Stimulated activated CD4-positive, alpha-beta T cell treated with anti-CD3 and anti-CD28 coated beads, Interleukin-2, amount 100 ng/mL, for 48 hours (primary cell): ENCODE results near the gene RGR.

ENCODE experiments used
- DNase-seq, 2 donors: peaks; one replicate each; pipeline ENCODE4 v3.0.0-alpha.2; 2020

The RGR gene, protein sequence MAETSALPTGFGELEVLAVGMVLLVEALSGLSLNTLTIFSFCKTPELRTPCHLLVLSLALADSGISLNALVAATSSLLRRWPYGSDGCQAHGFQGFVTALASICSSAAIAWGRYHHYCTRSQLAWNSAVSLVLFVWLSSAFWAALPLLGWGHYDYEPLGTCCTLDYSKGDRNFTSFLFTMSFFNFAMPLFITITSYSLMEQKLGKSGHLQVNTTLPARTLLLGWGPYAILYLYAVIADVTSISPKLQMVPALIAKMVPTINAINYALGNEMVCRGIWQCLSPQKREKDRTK

DNA sequence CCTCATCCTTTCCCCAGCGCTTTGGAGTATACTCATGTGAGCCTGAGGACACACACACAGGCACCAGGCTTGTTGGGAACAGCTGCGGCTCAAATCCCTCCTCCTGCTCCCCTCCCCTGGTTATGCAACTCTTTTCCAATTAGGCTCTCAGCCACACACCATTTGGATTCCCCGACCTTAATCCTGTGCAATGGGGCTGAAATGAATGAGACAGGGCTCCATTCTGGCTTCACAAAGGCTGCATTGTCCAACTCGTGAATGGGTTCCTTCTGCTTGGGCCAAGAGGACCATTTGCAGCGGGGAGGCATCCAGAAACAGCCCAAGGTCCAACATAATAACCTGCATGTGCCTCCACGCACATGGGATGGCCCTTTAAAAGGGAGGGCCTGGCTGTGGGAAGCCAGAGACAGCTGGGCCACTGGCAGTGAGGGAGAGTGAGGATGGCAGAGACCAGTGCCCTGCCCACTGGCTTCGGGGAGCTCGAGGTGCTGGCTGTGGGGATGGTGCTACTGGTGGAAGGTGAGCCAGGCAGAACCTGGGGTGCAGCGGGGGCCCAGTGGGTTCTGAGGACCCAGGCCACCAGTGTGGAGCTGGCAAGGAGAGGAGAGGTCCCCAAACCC, at the start of gene RGR:
Gene RGR, plus strand, starts transcription at position 403 of the 620 bp plus-strand sequence. Its CDS starts 38 bp downstream, at position 441.
- DNase-seq: no peak

- DNase-seq: no peak
These were observed 48.8 kb upstream of the RGR start for GRCh38 chr10:84196083-84196482.

GRCh38 chr10:84196941-84197340, 47.9 kb upstream of the RGR start:
- no peak for DNase-seq

DNA sequence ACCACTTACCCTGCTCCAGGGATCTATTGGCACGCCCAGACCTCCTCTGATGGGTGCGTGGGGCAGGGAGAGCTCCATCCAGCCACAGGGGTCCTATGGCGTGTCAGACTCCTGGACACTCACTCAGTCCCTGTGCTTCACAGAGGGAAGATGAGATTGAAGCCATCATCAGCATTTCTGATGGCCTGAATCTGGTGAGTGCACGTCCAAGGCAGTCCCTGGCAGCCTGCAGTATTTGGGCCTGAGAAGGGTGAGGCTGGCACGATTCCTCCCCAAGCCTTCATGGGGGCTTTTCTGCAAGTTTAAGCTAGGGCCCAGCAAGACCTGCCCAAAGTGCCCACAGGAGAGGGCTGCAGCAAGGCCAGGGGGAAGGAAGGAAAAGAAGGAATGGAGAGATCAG, 47.2 kb upstream of the RGR start:
- no peak for DNase-seq

DNA sequence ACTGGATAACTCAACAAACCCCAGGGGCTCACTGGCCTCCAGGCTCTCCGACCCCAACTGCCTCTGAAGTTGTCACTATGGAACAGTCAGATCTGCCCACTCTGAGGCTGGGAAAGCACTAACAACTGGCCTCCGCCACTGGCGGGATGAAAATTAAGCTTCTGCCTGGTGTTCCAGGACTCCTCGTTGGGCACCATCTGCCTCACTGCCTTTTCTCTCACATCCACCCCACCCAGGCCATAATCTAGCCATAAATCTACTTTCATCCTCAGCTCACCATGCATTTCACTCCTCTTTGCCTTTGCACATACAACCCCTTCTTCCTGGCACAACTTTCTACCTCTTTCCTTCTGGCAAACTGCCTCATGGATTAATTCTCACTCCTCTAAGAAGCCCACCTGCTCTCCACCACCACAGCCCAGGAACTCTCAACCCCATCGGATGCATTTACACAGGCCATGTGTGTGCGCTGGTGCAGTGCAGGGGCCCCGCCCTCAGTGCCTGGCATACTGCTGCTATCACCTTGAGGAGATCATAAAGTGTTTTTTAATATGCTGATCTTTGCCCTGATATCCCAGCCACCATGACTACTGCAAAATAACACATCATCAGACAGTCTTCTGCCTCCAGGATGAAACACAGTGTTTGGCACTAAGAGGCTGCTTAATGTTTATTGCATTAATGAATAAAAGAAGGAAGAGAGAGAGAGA, 46.5 kb upstream of the RGR start:
- no peak for DNase-seq

DNA sequence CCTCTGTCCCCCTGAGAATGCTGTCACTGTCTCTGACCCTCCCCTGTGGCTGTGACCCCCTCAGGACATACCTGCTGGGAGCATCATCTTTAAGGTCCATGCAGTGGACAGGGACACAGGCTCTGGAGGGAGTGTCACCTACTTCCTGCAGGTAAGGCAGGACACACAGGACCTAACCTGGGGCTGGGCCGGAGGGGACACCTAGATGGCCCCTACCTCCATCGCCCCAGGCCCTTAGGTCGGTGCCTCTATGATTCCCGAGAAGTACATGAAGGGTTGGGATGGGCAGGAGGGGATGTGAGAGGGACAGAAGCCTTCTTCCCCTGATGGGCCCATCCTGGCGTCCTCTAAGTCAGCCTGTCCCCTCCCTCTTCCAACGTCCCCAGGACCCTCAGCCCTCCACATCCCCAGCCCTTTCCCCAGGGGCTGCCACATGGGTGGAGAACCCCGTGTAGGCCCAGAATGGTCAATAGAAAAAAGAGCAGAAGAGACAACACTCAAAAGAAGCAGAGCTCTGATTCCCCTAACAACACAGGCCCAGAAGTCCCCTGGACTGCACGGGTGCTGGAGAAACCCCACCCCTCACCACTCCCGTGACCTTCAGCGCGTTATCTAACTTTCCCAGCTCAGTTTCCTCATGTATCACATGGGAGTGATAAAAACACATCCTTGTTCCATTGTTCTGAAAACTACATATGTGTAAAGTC, 44.2 kb upstream of the RGR start:
- DNase-seq: no peak

DNA sequence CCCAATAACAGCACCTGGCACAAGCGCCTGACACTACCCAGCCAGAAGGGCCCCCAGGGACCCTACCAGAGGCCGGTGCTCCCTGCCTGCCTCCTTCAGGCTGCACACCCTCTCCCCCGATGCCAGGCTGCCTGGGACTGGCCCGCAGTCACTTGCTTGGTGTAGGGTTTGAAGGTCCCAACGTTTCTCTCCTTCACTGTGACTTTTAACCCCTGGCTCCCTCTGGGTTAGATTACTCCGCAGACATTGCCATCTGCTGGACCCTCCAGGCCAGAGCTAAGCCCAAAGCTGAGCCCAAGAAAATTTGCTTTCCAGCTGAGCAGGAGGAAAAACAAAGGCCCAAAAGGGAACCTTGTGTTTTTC, 43.6 kb upstream of the RGR start:
- no peak for DNase-seq

DNA sequence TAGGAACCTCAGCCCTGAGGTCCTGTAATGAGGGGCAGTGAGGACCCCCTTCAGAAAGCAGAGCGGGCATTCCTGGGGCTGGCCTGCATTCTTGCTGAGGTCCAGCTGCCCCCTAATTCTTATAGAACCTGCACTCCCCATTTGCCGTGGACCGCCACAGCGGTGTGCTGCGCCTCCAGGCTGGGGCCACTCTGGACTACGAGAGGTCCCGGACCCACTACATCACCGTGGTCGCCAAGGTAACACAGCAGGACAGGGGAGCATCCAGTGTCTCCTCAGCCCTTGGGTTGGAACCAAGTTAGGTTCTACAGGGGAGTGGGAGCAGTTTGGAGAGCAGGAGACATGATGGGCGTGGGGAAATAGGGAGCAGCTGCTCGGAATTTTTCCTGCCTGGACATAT, 43.2 kb upstream of the RGR start:
- DNase-seq: no peak

GRCh38 chr10:84202349-84202748, 42.5 kb upstream of the RGR start:
- DNase-seq: no peak

GRCh38 chr10:84204122-84204521, 40.7 kb upstream of the RGR start:
- DNase-seq: no peak

DNA sequence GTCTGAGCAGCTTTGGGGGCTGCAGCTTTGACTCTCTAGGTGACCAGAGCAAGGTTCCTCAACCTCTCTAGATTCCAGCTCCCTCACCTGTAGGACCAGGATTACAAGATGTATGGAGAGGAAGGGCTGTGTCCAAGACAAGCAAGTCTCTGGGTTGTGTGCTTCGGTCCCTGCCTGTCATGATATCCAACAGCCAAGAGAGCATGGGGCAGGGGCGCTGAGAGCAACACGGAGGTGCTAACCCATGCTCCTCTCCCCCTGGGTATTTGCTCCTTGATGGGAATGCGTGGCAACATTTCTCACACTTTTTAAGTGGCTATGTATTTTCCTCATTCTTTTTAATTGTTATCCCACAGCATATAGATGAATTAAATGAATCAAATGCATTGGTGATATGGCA, 40.2 kb upstream of the RGR start:
- no peak for DNase-seq

DNA sequence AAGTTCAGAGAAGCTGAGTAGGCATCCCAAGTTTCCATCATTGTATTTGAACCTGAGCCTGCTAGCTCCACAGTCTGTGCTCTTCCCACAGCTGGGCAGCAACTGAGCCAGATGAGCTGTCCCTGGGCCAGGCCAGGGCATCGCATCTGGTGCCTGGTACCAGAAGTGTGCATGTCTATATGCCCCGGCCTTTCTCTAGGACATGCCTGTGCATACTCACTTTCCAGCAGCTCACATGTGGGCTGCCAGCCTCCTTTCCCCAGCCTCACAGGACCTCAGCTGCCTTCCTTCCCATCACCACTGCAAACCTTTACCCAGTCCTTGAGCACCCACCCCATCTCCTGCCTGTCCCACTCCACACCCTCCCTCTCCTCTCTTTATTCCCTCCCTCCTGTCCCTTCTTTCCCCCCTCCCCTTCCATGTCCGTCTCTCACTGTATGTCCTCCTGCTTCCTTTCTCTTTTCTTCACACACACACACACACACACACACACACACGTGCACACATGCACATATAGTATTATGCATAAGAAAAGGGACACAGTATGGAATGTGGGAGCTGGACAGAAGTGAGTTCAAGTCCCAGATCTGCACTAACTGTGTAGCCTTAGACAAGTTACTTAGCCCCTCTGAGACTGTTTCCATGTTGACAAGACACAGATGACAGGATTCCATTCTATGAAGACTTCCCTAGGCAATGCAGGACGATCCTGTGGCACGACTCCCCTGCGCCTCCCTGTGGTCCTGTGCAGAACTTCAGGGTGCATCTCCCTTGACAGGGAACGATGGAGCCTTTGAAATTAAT, 39.6 kb upstream of the RGR start:
- peak; percentile 63 to 72 for DNase-seq

DNA sequence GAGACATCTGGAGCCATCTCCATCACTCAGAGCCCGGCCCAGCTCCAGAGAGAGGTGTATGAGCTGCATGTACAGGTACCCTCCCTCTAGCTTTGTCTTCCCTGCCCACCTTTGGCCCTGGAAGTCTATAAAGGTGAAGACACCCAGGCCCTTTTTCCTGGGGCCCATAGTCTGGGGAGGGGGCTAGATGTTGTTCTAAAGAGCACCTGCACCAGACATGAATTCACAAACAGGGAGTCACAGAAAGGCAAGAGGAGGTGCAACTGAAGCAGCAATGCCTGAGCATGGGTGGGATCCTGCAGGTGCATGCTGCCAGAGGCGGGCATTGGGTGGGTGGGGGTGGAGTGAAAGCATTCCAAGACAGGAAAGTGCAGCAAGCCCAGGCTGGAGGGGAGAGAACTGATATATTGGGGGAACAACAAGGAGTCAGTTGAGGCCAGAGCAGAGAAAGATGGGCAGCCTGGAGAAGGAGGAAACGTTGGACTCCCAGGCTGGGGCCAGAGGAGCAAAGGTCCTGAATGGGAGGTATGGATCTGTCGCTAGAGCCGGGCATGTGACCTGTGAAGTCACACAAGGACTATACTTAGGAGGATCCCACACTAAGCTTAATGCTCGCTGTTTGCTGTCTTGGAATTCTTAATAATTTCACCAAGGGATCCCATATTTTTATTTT, 38.9 kb upstream of the RGR start:
- DNase-seq: no peak

- DNase-seq: no peak
These were observed 36.8 kb upstream of the RGR start for GRCh38 chr10:84208023-84208422.

GRCh38 chr10:84211566-84211965, 33.3 kb upstream of the RGR start:
- DNase-seq: no peak

DNA sequence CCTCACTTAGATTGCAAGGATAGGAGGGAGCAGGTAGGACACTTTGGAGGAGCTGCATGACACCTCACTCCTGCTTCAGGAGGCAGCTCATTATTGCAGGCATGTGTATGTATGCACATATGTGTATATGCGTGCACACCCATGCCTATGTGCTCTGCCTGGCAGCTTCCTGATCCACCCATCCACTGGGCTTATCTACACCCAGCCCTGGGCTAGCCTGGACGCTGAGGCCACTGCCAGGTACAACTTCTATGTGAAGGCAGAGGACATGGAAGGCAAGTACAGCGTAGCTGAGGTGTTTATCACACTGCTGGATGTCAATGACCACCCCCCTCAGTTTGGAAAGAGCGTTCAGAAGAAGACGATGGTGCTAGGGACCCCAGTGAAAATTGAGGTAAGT, 32.8 kb upstream of the RGR start:
- no peak for DNase-seq

- DNase-seq: no peak
These were observed 31.8 kb upstream of the RGR start for GRCh38 chr10:84213076-84213475.

GRCh38 chr10:84214046-84214572, 30.7 kb upstream of the RGR start:
- DNase-seq: no peak

GRCh38 chr10:84214612-84215235, 30.1 kb upstream of the RGR start:
- peak; percentile 44 to 54 for DNase-seq

GRCh38 chr10:84216834-84217233, 28.0 kb upstream of the RGR start:
- DNase-seq: no peak

DNA sequence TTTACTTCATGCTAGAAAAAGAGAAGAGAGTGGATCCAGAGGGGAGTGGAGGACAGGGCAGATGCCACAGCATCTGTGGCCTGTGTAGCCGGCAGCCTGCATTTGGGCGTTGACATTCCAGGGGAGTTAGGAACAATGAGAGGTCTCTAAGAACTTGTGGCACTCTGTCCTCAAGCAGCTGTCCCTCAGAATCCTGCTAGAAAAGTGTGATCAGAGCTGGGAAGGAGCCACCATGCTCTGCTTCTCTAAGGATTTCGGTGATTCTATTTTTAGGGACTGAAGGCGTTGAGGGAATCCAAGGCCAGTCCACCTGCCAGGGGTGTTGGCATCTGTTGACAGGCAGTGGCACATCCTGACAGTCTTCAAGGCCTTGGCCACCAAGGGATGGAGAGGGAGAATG, 27.1 kb upstream of the RGR start:
- no peak for DNase-seq
